Activated T-cell treated with anti-CD3 and anti-CD28 coated beads, Interleukin-2, amount 50 U/mL, for 72 hours (primary cell): Measurements from ENCODE around the gene INSR. TPM values are rescaled to one million over a fixed set of nuclear protein-coding genes. Genes with fewer than 3 reads are reported as not detected.

ENCODE experiments used
- ATAC-seq, 2 donors: fragments of 150-1000 bp; cut with Tn5 transposase; replicated peaks in 1 of 2; 2 replicates each; pipeline ENCODE4 v1.10.0; 2021; ENCODE audit warnings: moderate library complexity in 2 of 2, mild to moderate bottlenecking in 1 of 2
- DNase-seq, 2 donors: peaks; one replicate each; pipeline ENCODE4 v3.0.0; 2021 to 2022; ENCODE audit warnings: mixed read lengths in 1 of 2
- H3K27ac Mint-ChIP-seq: one replicate; pipeline ENCODE4 v1.8.0; 2022; ENCODE audit warnings: mild to moderate bottlenecking, moderate library complexity, mixed read lengths
- H3K27me3 Mint-ChIP-seq: one replicate; pipeline ENCODE4 v1.8.0; 2022; ENCODE audit warnings: low read depth, mixed read lengths
- H3K36me3 Mint-ChIP-seq, 2 donors: one replicate each; pipeline ENCODE4 v1.8.0; 2022; ENCODE audit warnings: mixed read lengths in 2 of 2, mild to moderate bottlenecking in 1 of 2; ENCODE audit not compliant: insufficient read depth in 2 of 2
- H3K4me1 Mint-ChIP-seq: one replicate; pipeline ENCODE4 v1.8.0; 2022; ENCODE audit warnings: low read depth, mixed read lengths
- H3K4me3 Mint-ChIP-seq, 2 donors: one replicate each; pipeline ENCODE4 v1.8.0; 2022; ENCODE audit warnings: mild to moderate bottlenecking in 2 of 2, mixed read lengths in 2 of 2, moderate library complexity in 2 of 2
- H3K9me3 Mint-ChIP-seq, 2 donors: one replicate each; pipeline ENCODE4 v1.8.0; 2022; ENCODE audit warnings: mixed read lengths in 2 of 2
- total RNA-seq, 2 donors: library from RNA; stranded (reverse); gene quantifications; one replicate each; pipeline ENCODE4 v1.2.3, GENCODE V29; 2022

Gene INSR
- total RNA-seq, 2 donors from 2014 or later, result 8.7 TPM

DNA sequence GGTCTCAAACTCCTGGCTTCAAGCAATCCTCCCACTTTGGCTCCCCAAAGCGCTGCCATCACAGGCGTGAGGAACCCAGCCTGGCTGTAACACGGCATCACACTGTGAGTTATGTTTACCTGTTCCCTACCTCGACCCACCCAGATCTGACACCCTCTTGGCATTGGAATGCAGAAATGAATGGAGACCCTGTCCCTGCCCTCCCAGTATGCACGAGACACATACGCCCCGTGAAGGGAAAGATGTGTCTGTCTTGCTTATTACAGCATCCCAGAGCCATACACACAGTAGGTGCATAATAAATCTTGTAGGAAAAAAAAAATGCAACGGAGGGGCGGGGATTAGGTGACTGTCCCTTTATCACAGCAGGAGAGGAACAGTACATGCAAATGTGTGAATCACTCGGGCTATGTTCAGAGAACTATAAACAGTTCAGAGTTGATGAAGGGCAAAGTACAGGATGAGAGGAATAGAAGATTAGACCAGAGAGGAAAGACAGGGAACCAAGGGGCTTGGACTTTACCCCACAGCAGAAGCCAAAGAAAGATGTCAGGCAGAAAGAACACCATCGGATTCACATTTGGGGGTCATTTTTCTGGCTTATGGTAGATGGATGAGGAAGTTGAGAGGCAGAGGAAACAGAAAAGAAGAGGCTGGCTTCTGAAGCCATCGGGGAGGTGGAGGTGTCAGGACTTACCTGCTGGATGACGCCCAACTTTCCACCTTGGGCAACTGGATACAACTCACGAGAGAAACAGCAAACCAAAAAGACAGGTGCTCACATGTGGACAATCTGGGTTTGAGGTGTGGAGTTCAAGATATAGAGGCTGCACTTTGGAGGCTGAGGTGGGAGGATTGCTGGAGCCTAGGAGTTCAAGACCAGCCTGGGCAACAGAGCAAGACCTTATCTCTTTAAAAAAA, 94.3 kb downstream of the INSR start:
- no peak for DNase-seq
- no peaks in the 10 kb centered on the region for H3K36me3 Mint-ChIP-seq
- no peaks in the 10 kb centered on the region for H3K9me3 Mint-ChIP-seq
- H3K27ac Mint-ChIP-seq, result no peak overlapping the region
- peaks cover 32% of the 10 kb centered on the region for H3K4me1 Mint-ChIP-seq
- H3K4me3 Mint-ChIP-seq, result peak overlapping the region in 1 of 2 donors; percentile 7
- H3K27me3 Mint-ChIP-seq, result peaks cover 24% of the 10 kb centered on the region
- ATAC-seq, result no peak

DNA sequence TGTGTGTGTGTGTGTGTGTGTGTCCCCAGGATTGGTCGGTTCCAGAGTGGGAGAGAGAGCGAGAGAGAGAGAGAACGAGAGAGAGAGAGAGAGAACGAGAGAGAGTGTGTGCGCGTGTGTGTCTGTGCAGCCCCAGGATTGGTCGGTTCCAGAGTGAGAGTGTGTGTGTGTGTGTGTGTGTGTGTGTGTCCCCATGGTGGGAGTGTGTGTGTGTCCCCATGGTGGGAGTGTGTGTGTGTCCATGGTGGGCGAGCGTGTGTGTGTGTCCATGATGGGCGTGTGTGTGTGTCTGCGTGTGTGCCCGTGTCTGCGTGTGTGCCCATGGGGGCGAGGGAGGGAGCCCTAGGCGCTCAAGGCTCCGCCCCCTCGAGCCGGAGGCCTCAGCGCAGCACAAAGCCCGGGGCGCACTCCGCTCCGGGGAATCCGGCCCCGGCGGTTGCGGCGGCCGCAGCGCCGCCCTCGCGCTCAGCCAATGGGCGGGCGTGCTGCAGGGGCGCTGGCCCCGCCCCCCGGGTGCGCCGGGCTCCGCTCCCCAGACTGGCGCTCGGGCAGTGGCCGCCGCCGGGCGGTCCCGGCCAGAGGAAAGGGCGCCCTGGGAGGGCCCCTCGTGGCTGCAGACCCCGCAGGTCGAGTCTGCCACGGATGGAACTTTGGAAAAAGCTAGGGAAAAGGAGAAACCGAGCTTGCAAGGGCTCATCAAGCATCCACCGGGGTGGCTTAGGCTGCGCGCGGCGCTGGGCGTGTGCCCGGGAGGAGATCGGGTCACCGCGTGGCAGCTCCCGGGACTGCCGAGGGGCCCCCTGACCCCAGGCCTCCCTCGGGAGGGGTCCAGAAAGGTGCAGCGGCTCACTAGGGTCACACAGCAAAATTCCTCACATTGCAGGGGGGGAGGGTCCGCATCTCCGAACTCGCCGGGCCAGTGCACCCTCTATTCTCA, 96.2 kb downstream of the INSR start:
- no peaks in the 10 kb centered on the region for H3K9me3 Mint-ChIP-seq
- DNase-seq (peak; percentile 95), ATAC-seq (peak; percentile 81 to 84)
- peaks cover 32% of the 10 kb centered on the region for H3K27me3 Mint-ChIP-seq
- peaks cover 34% of the 10 kb centered on the region for H3K4me1 Mint-ChIP-seq
- H3K4me3 Mint-ChIP-seq, result peak overlapping the region; percentile 86 to 91
- H3K36me3 Mint-ChIP-seq, result no peaks in the 10 kb centered on the region
- H3K27ac Mint-ChIP-seq, result peak overlapping the region; percentile 90

DNA sequence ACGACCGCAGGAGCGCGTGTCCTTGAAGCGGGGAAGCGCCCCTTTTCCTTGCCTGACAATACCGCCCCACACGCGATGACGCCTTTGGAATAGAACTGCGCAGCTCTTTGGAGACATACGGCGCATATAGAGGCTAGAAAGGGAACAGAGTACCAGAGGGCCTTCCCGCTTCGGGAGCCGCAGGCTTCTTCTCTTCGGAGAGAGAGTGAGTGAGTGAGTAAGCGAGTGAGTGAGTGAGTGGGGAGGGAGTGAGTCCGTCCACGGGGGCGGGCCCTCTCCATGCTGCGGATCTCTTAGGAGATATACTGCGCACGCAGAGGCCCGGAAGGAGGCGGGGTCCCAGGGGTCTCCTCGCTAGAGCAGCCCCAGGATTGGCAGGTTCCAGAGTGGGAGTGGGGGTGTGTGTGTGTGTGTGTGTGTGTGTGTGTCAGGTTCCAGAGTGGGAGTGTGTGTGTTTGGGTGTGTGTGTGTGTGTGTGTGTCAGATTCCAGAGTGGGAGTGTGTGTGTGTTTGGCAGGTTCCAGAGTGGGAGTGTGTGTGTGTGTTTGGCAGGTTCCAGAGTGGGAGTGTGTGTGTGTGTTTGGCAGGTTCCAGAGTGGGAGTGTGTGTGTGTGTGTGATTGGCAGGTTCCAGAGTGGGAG, 97.0 kb downstream of the INSR start:
- H3K9me3 Mint-ChIP-seq, result no peaks in the 10 kb centered on the region
- peaks cover 26% of the 10 kb centered on the region for H3K27me3 Mint-ChIP-seq
- H3K4me3 Mint-ChIP-seq, result peak overlapping the region; percentile 86 to 91
- H3K36me3 Mint-ChIP-seq, result no peaks in the 10 kb centered on the region
- peak overlapping the region; percentile 90 for H3K27ac Mint-ChIP-seq
- peaks cover 42% of the 10 kb centered on the region for H3K4me1 Mint-ChIP-seq
- peak; percentile 80 to 82 for ATAC-seq
- peak; percentile 93 to 95 for DNase-seq

DNA sequence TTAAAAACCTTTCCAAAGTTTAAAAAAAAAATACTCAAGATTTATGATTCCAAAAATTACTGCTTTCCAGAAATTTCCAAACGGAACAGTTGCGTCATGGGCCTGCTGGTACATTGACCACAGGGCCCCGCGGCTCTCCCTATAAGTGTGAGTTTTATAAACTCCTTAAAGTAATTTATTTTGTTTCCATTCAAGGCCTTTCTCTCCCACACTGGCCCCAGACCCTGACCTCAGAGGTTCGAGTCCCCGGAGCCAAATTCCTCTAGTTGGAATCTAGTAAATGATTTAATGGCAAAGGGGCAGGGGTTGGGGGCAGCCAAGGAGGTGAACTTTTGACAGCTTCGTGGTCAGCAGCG, 97.5 kb downstream of the INSR start:
- H3K36me3 Mint-ChIP-seq, result no peaks in the 10 kb centered on the region
- ATAC-seq (no peak), DNase-seq (no peak)
- H3K4me1 Mint-ChIP-seq, result peaks cover 47% of the 10 kb centered on the region
- H3K27ac Mint-ChIP-seq, result no peak overlapping the region
- H3K4me3 Mint-ChIP-seq, result peak overlapping the region; percentile 86 to 91
- peaks cover 26% of the 10 kb centered on the region for H3K27me3 Mint-ChIP-seq
- H3K9me3 Mint-ChIP-seq, result no peaks in the 10 kb centered on the region

DNA sequence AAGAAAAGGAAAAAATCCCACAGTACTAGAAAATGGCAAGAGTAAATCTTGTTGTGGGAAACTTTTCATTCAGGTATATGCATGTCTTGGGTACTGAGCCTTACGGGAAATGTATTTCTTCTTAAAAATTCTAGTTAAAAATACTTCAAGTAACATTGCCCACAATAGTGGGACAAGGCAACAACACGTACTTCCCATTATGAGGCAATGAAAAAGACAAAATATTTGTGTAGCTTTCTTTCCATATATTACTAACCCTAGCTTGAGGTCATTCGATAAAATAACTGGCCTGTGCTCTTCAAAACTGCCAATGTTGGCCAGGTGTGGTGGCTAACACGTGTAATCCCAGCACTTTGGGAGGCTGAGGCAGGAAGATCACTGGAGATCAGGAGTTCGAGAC, 99.2 kb downstream of the INSR start:
- H3K27me3 Mint-ChIP-seq, result peaks cover 23% of the 10 kb centered on the region
- no peak overlapping the region for H3K27ac Mint-ChIP-seq
- DNase-seq (no peak), ATAC-seq (no peak)
- H3K9me3 Mint-ChIP-seq, result no peaks in the 10 kb centered on the region
- H3K36me3 Mint-ChIP-seq, result no peaks in the 10 kb centered on the region
- no peak overlapping the region for H3K4me3 Mint-ChIP-seq
- H3K4me1 Mint-ChIP-seq, result peaks cover 49% of the 10 kb centered on the region

DNA sequence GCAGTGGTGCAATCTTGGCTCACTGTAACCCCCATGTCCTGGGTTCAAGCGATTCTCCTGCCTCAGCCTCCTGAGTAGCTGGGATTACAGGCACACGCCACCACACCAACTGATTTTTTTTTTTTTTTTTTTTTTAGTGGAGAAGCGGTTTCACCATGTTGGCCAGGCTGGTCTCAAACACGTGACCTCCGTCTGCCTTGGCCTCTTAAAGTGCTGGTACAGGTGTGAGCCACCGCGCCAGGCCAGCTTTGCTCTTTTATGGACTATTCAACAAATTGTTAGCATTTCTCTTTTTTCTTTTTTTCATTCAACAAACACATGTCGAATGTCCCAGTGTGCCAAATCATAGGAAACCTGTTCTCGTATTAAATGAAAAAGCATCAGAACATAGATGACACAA, 99.6 kb downstream of the INSR start:
- ATAC-seq, result no peak

DNA sequence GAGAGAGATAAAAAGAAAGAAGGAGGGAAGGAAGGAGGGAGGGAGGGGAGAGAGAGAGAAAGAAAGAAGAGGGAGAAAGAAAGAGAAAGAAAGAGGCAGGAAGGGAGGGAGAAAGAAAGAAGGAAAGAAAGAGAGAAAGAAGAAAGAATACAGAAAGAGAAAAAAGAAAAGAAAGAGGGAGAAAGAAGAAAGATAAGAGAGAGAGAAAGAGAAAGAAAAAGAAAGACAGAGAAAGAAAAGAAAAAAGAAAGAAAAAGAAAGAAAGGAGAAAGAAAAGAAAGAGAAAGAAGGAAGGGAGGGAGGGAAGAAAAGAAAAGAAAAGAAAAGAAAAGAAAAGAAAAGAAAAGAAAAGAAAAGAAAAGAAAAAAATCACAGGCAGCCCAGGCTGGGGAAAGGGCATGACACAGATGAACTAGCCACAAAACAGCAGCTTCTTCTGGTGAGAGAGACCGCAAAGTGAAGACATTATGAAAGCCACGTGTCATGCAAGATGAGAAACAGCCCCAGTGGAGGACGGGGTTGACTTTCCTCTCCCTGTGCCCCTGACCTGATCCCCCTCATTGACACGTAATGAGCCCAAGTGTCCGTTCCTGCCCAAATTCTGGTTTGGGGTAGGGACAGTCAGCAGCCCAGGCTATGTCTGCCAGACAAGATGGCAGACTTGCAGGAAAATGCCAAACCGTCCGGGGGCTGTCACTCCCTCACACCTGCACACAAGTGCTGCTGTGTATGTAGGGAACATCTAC, 102.1 kb downstream of the INSR start:
- Mint-ChIP-seq H3K4me3 (peak overlapping the region; percentile 71 to 90), H3K4me1 (peaks cover 37% of the 10 kb centered on the region), H3K27ac (peak overlapping the region; percentile 97), H3K27me3 (peaks cover 18% of the 10 kb centered on the region), H3K36me3 (no peaks in the 10 kb centered on the region), H3K9me3 (no peaks in the 10 kb centered on the region)
- DNase-seq, result peak; percentile 66 to 75
- ATAC-seq, result peak; percentile 75 to 76

More for the DNA sequence above, 99.6 kb downstream of the INSR start:
- Mint-ChIP-seq H3K4me1 (peaks cover 44% of the 10 kb centered on the region), H3K4me3 (no peak overlapping the region), H3K27me3 (peaks cover 19% of the 10 kb centered on the region), H3K9me3 (no peaks in the 10 kb centered on the region), H3K27ac (no peak overlapping the region), H3K36me3 (no peaks in the 10 kb centered on the region)
- DNase-seq, result no peak

DNA sequence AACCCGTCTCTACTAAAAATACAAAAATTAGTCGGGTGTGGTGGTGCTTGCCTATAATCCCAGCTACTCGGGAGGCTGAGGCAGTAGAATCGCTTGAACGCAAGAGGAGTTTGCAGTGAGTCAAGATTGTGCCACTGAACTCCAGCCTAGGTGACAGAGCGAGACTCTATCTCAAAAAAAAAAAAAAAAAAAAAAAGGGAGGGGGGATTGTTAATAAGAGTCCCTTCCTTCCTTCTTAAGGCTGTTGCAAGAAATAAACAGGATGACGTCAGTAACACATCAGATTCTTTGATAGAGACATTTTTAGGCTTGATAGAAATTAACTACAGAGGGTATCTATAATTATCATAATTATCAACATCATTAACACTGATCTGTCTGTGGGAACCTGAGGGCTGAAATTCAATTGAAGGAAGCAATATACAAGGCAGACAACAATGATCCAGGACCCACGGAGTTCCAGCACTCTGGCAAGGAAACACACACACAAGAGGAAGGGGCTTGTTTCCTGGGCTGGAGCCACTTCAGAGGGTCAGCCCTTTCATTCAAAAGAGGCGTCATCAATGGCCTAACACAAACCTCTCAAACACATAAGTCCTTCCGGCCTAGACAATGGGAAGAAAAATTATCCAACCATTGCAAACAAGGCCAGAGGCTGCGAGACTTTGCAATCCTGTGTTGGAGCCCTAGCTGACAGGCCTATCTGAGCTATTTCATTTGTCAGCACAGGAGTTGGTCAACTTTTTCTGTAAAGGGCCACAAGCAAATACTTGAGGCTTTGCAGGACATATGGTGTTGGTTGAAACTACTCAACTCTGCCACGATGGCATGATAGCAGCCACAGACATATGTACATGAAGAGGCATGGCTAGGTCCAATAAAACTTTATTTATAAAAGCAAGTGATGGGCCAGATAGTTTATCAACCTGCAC, 105.2 kb downstream of the INSR start:
- peaks cover 9% of the 10 kb centered on the region for H3K27me3 Mint-ChIP-seq
- ATAC-seq, result no peak
- peaks cover 54% of the 10 kb centered on the region for H3K4me1 Mint-ChIP-seq
- H3K4me3 Mint-ChIP-seq, result no peak overlapping the region
- no peaks in the 10 kb centered on the region for H3K36me3 Mint-ChIP-seq
- no peak overlapping the region for H3K27ac Mint-ChIP-seq
- DNase-seq, result no peak
- H3K9me3 Mint-ChIP-seq, result no peaks in the 10 kb centered on the region

DNA sequence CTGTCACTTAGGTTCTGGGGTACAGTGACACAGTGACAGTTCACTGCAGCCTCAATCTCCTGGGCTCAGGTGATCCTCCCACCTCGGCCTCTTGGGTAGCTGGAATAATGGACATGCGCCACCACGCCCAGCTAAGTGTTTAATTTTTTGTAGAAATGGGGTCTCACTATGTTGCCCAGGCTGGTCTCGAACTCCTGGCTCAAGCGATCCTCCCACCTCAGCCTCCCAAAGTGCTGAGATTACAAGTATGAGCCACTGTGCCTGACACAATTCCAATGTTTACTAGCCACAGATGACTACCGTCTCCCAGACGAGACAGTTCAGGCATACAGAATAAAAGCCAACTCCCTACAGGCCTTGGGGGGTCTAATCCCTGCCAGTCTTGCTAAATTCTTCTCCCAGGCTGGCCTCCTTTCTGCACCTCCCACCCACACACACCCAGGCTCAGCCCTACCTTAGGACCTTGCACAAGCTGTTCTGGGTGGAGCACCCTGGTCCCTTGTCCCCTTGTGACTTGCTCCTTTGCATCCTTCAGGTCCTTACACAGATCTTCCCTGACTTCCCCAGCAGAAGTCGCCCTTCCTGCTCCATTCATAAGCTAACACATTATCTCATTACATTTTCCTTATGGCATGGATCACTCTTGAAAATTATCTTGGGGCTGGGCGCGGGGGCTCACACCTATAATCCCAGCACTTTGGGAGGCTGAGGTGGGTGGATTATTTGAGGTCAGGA, 106.4 kb downstream of the INSR start:
- Mint-ChIP-seq H3K4me1 (peaks cover 56% of the 10 kb centered on the region), H3K27ac (no peak overlapping the region), H3K27me3 (peaks cover 5% of the 10 kb centered on the region), H3K9me3 (no peaks in the 10 kb centered on the region), H3K4me3 (no peak overlapping the region), H3K36me3 (no peaks in the 10 kb centered on the region)
- no peak for ATAC-seq
- no peak for DNase-seq

DNA sequence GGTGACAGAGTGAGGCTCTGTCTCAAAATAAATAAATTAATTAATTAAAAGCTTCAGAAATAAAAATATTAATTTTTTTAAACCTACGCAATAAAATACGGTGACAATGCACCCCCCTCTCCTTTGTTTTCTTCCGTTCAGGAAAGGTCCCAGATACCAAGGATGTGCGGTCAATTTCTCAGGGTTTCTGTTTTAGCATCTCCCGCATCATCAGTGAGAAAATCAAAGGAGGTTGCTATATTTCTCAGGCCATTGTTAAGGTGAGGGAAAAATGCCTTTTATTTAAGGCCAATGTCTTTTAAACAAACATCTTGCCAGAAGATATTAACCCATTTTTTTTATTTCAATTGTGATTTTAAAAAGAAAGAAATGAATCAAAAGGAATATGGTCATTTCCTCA, 111.7 kb downstream of the INSR start:
- ATAC-seq (no peak), DNase-seq (no peak)
- peaks cover 60% of the 10 kb centered on the region for H3K4me1 Mint-ChIP-seq
- H3K36me3 Mint-ChIP-seq, result peaks cover 0 to 2% of the 10 kb centered on the region in 2 donors
- H3K9me3 Mint-ChIP-seq, result no peaks in the 10 kb centered on the region
- H3K27me3 Mint-ChIP-seq, result peaks cover 11% of the 10 kb centered on the region
- no peak overlapping the region for H3K27ac Mint-ChIP-seq
- peak overlapping the region; percentile 65 for H3K4me3 Mint-ChIP-seq

DNA sequence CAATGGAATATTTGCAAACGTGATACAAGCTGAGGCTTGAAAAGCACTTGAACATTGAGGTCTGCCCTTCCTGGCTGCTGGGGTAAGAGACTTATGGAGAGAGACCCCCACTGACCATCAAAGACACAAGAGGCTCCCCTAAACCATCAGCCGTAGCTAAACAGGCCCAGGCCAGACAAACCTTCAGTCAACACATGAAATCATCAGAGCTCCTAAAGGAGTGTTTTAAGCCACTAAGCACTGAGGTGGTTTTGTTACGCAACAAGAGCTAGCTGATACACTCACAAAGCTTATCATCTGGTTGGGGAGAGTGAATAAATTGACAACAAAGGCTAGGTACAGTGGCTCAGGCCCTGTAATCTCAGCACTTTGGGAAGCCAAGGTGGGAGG, 114.3 kb downstream of the INSR start:
- Mint-ChIP-seq H3K27me3 (peaks cover 20% of the 10 kb centered on the region), H3K27ac (no peak overlapping the region), H3K36me3 (peaks cover 0 to 2% of the 10 kb centered on the region in 2 donors), H3K4me1 (peaks cover 40% of the 10 kb centered on the region), H3K4me3 (no peak overlapping the region), H3K9me3 (no peaks in the 10 kb centered on the region)
- no peak for ATAC-seq
- no peak for DNase-seq
